HG03108 (cell line): Measurements from ENCODE around the gene PSMD13.

Source experiments
- ATAC-seq: cut with Tn5 transposase; IDR thresholded peaks from one replicate; pipeline ENCODE4 v1.9.1; 2021; ENCODE audit warnings: moderate library complexity; ENCODE audit not compliant: unreplicated experiment

The PSMD13 gene

GRCh38 chr11:270451-271318 is 33.9 kb downstream of the PSMD13 start:
- no peak for ATAC-seq

DNA sequence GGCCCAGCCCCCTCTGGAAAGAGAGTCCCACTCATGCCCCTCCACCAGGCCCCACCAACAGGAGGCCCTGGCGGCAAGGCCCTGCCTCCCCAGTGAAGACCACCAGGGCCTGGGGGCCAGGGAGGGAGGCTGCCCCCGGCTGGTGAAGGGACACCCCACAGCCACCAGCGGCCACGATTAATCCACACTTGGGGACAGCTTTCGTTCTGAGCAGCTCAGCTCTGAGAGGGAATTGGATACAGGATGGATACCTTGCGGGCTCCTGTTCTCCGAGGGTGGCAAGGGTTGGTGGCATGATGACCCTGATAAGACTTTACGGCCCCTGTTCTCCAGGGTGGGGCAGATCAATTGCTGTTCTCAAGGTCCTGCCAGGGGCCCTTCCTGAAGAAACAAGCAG is 34.5 kb downstream of the PSMD13 start:
- no peak for ATAC-seq

- ATAC-seq = no peak
These were observed 35.6 kb downstream of the PSMD13 start for GRCh38 chr11:272195-272930.

DNA sequence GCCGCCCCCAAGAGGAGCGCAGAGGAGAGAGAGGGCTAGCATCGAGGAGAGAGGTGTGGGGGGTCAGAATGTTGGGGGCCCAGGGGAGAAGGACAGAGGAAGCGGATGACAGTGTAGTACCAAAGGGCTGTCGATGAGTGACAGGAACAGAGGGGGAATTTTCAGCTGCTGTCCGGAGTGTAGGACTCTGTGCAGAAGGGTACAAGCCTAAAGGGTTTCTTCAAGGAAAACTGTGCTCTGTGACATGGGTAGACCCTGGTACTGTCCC is 36.1 kb downstream of the PSMD13 start:
- ATAC-seq = no peak

- no peak for ATAC-seq
These were observed 39.4 kb downstream of the PSMD13 start for GRCh38 chr11:276219-276618.

GRCh38 chr11:278001-278951 is 41.5 kb downstream of the PSMD13 start, which contains the start of gene NLRP6:
NLRP6 (plus strand) TSS chr11:278407; CDS start chr11:278570, 163 bp downstream.
- ATAC-seq = no peak

- ATAC-seq = no peak
These were observed 42.5 kb downstream of the PSMD13 start for GRCh38 chr11:279040-279965.

DNA sequence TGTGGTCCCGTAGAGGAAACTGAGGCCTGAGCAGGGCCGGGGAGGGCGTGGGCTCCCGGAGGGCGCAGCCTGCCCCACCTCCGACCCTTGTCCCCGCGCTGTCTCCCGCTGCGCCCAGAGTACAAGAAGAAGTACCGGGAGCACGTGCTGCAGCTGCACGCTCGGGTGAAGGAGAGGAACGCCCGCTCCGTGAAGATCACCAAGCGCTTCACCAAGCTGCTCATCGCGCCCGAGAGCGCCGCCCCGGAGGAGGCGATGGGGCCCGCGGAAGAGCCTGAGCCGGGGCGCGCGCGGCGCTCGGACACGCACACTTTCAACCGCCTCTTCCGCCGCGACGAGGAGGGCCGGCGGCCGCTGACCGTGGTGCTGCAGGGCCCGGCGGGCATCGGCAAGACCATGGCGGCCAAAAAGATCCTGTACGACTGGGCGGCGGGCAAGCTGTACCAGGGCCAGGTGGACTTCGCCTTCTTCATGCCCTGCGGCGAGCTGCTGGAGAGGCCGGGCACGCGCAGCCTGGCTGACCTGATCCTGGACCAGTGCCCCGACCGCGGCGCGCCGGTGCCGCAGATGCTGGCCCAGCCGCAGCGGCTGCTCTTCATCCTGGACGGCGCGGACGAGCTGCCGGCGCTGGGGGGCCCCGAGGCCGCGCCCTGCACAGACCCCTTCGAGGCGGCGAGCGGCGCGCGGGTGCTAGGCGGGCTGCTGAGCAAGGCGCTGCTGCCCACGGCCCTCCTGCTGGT is 43.4 kb downstream of the PSMD13 start:
- ATAC-seq = no peak

DNA sequence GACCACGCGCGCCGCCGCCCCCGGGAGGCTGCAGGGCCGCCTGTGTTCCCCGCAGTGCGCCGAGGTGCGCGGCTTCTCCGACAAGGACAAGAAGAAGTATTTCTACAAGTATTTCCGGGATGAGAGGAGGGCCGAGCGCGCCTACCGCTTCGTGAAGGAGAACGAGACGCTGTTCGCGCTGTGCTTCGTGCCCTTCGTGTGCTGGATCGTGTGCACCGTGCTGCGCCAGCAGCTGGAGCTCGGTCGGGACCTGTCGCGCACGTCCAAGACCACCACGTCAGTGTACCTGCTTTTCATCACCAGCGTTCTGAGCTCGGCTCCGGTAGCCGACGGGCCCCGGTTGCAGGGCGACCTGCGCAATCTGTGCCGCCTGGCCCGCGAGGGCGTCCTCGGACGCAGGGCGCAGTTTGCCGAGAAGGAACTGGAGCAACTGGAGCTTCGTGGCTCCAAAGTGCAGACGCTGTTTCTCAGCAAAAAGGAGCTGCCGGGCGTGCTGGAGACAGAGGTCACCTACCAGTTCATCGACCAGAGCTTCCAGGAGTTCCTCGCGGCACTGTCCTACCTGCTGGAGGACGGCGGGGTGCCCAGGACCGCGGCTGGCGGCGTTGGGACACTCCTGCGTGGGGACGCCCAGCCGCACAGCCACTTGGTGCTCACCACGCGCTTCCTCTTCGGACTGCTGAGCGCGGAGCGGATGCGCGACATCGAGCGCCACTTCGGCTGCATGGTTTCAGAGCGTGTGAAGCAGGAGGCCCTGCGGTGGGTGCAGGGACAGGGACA is 44.1 kb downstream of the PSMD13 start:
- ATAC-seq = no peak

GRCh38 chr11:281486-282161 is 44.8 kb downstream of the PSMD13 start:
- ATAC-seq = no peak

GRCh38 chr11:282171-282570 is 45.4 kb downstream of the PSMD13 start:
- no peak for ATAC-seq

- ATAC-seq = no peak
These were observed 46.0 kb downstream of the PSMD13 start for GRCh38 chr11:282630-283360.

- ATAC-seq = no peak
These were observed 46.8 kb downstream of the PSMD13 start for GRCh38 chr11:283405-284104.

GRCh38 chr11:284105-285020 is 47.6 kb downstream of the PSMD13 start:
- ATAC-seq = no peak

- no peak for ATAC-seq
These were observed 48.5 kb downstream of the PSMD13 start for GRCh38 chr11:285021-285893.
